NB4 (cell line): ENCODE data around the gene PRPSAP2.

Experiments used
- MAX ChIP-seq: IDR thresholded peaks from 2 replicates; pipeline ENCODE4 v1.6.1; 2011; ENCODE audit warnings: low read depth, low read length
- TF ChIP-seq, protein P1 (sequence below): IDR thresholded peaks from one replicate; pipeline ENCODE4 v1.5.1; 2012; ENCODE audit warnings: low read depth, low read length

DNA sequence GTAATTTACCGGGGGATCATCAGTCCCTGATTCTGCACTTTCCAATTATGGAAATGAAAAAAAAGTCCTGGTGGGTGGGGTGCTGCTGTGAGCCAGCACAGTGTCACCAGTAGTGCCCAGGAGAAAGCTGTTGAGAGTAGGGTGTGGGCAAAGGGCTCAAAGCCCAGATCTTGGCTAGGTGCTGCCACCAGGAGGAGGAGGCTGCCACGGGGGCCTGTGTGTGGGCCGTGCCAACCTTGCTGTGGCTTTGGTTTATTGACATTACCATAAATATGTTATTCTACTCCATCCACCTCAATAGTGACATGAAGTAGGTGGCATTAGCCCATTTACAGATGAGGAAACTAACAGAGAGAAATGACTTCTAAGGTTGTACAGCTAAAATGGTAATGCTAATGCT, 6.7 kb upstream of the PRPSAP2 start:
- TF ChIP-seq, protein P1, sequence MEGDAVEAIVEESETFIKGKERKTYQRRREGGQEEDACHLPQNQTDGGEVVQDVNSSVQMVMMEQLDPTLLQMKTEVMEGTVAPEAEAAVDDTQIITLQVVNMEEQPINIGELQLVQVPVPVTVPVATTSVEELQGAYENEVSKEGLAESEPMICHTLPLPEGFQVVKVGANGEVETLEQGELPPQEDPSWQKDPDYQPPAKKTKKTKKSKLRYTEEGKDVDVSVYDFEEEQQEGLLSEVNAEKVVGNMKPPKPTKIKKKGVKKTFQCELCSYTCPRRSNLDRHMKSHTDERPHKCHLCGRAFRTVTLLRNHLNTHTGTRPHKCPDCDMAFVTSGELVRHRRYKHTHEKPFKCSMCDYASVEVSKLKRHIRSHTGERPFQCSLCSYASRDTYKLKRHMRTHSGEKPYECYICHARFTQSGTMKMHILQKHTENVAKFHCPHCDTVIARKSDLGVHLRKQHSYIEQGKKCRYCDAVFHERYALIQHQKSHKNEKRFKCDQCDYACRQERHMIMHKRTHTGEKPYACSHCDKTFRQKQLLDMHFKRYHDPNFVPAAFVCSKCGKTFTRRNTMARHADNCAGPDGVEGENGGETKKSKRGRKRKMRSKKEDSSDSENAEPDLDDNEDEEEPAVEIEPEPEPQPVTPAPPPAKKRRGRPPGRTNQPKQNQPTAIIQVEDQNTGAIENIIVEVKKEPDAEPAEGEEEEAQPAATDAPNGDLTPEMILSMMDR: no peak
- no peak for TF ChIP-seq MAX
